Measurements from ENCODE around the gene HOXA10.

Gene HOXA10

GRCh38 chr7:27203964-27204594 lies 30.0 kb upstream of the HOXA10 start:
- no peak for DNase-seq (ENCODE audit: low read depth in 2 of 2)

DNA sequence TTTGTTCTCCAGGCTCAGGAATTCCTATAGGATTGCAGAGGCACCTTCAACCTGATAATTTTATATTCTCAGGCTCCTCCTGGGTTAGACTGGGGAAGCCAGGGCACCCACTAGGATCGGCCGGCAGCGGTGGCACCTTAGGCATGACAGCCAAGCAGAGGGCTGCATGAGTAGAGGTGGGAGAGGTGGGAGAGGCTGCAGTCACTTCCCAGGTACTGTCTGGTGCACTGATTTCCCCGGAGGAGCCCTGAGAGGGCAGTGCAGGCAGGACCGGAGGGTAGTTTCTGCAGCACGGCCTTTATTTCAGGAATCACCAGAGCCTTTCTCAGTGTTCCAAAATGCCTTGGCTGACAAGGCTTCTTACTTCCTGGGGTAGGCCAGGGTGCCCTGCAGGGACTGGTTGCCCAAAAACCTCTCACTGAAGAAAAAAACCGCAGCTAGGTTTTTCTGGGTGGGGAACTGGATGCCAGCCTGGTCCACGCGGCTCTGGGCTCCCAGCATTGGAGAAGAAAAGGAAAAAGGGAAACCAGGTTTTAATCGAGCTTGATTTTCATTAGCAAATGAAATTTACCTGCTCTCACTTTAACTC lies 29.3 kb upstream of the HOXA10 start:
- no peak for DNase-seq (ENCODE audit: low read depth in 2 of 2)

DNA sequence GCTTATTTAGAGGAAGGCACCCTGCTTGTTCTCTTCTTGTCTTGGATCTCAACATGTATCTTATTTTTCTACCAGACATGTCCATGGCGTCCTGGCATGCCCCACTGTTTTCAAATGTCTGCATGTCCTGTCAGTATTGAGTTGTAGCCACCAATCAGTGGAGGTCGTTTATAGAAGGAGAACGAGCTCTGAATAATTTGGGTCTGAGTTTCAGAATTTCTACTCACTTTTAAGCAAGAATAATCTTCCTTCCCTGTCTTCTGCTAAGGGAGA lies 28.7 kb upstream of the HOXA10 start:
- DNase-seq (ENCODE audit: low read depth in 2 of 2) = no peak

- no peak for DNase-seq (ENCODE audit: low read depth in 2 of 2)
These were observed 28.1 kb upstream of the HOXA10 start for GRCh38 chr7:27202018-27202861.

DNA sequence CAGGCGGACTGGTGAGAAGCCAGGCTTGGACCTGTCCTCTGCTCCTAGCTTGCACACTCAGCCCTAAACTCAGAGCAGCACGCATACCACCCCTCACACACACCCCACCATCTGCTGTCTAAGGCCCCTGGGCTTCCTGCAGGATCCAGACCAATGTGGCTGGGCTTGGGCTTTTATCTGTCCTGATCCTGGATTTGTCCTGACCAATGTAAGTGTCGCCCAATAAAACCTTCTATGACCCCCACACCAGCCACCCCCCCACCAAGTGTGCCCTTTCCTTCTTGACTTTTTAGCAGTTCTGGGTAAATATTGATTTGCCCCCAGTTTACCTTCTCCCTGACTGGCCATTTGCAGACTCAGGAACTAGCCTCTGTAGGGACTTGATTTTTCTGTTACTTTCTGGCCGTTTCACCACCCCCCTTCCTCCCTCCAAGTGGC lies 27.5 kb upstream of the HOXA10 start:
- no peak for DNase-seq (ENCODE audit: low read depth in 2 of 2)

- no peak for DNase-seq (ENCODE audit: low read depth in 2 of 2)
These were observed 26.9 kb upstream of the HOXA10 start for GRCh38 chr7:27200761-27201579.

DNA sequence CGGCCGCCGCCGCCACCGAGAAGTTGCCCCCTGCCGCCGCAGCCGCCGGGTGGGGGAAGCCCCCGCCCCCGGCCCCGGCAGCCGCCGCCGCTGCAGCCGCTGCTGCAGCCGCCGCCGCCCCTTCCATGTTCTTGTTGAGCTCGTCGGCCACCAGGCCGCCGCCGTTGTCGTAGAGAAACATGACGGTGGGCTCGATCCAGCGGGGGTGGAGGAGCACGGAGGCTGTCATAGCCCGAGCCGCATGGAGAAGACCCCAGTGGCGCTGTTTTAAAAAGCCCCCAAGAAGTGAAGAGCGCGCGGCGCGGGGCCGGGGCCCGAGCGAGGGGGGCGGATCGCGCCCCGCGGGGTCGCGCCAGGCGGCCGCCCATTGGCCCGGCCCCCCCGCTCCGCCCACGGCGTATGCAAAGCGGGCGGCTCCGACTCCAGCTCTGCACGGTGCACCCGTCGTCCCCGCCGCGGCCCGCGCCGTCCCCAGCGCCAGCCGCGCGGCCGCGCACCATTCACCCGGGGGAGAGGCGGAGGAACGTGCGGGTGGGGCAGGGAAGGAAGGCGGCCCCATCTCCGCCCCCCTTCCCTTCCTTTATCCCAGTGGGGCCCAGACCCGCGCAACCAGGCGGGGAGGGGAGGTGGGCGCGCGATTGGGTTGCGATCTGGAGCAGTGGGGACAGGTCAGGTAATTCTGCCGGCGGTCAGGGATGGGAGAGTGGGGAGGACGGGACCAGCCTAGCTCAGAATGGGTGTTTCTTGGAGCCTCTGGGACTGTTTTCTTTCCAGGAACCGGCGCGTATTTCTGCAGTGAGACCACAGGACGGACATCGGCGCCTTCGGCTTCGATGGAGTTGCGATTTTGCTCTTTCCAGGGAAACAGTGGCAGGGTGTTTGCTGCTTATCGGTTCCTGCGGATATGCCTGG lies 26.0 kb upstream of the HOXA10 start, which contains the start of gene HOXA13:
Gene HOXA13, minus strand, starts transcription at position 243 of the 912 bp plus-strand sequence. Its CDS starts 14 bp downstream, at position 229.
- no peak for DNase-seq (ENCODE audit: low read depth in 2 of 2)

DNA sequence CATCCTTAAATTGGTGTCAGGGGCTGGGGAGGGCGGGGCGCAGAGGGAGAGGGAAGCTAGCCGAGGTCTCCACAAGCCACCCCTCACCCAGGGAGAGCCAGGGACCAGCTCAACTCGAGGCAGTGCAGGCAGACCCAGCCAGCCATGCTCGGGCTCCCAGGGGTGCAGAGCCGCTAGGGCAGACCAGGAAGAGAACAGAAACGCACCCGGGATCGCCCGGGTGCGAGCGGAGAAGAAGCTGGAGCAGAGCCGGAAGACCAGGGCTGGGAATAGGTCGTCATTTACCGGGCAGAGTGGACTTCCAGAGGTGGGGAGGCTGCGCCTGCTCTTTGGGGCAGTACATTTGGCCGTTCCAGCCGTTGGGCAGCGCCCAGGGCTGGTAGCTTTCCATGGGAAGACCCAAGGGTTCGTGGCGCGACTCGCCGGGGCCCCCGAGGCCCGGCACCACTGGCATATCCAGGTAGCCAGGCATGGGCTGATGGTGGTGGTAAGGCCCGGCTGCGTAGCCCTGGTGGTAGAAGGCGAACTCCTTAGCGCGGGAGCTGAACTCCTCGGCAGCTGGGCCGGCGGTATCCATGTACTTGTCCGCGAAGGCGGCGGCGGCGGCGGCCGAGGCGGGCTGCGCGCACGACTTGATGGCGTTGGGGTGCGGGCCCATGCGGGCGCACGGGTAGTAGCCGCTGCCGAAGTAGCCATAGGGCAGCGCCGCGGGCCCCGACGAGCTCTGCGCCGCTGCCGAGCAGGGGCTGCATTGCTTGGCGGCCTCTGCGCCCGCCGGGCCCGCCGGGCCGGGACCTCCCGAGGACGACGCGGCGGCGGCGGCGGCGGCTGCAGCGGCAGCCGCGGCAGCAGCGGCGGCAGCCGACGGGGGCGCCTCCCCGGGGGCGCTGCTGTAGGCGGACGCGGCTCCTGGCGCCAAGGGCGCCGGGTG lies 25.0 kb upstream of the HOXA10 start:
- no peak for DNase-seq (ENCODE audit: low read depth in 2 of 2)

GRCh38 chr7:27198138-27198841 lies 24.2 kb upstream of the HOXA10 start:
- no peak for DNase-seq (ENCODE audit: low read depth in 2 of 2)

DNA sequence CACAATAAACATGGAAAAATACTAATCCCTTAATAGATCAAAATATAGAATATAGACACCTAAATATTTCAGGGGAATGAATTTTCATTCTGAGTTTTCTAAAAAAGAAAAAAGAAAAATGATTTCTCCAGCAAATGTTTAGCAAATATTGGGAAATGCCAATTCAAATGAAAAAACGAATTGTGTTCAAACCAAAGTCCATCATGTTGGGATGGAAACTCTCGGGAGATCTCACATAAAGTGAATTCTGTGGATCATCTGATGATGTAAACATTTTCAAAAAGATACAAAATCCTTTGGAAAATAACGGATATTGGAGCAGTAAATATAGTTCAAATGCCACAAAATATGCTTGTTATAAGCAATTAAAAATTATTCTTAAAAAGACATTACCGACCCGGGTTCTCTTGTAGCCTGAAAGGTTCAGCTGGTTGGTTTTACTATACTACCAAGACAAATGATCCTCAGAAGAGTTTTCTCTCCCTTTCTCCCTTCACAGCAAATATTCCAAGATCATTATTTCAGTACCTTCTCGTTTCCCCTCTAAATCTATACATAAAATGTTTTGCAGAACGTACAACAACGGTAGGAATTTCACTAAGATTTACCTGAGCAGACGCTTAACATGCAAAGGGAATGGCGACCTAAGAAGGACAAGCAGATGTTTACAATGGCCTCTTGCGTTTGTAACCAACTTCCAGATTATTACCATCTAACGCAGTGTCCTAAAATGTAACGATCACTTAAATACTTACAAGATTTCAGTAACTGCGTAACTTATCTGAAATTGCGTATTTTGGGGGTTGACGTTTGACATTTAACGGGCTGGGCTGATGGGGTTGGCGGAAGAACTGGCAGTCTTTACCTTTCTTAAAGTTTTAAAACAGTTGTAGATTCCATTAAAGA lies 23.3 kb upstream of the HOXA10 start:
- no peak for DNase-seq (ENCODE audit: low read depth in 2 of 2)

GRCh38 chr7:27196287-27196767 lies 22.2 kb upstream of the HOXA10 start:
- peak; percentile 61 to 84 for DNase-seq (ENCODE audit: low read depth in 2 of 2)

GRCh38 chr7:27194686-27195379 lies 20.7 kb upstream of the HOXA10 start:
- no peak for DNase-seq (ENCODE audit: low read depth in 2 of 2)

- no peak for DNase-seq (ENCODE audit: low read depth in 2 of 2)
These were observed 19.9 kb upstream of the HOXA10 start for GRCh38 chr7:27194002-27194352.

GRCh38 chr7:27193335-27194001 lies 19.3 kb upstream of the HOXA10 start:
- DNase-seq (ENCODE audit: low read depth in 2 of 2) = no peak

DNA sequence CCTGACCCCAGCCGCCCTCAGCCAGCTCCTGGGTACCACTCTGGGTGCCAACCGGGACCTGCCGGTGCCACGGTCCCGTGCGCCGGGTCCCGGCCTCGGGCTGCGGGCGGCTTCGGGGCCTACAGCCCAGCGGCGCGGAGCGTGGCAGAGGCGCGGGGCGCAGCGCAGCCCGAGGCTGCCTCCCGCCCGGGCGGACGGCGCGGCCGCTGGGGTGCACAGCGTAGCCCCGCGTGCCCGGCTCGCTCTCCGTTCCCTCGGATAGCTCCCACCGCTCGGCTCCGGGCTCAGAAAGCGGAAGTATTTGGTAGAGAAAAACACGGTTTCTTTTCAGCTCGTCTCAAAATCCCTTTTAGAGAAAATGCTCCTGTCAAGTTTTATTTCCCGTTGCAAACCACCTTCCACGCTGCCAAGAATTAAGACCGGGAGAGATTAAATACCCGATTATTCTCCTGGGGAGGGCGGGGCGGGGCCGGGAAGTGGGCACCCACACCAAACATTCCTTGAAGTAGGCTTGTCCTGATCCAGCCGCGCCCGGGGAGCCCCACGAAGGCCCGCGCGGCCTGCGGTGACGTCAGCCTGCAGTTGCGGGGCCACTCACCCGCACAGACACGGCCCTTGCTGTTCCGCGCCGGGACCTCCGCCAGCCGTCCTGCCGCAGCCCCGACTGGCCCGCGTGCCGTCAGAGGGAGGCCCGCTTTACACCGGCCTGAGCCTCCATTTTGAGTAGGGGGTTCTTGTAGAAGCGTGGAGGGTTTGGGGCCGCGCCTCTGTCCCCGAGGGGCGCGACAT lies 18.6 kb upstream of the HOXA10 start:
- DNase-seq (ENCODE audit: low read depth in 2 of 2) = no peak

DNA sequence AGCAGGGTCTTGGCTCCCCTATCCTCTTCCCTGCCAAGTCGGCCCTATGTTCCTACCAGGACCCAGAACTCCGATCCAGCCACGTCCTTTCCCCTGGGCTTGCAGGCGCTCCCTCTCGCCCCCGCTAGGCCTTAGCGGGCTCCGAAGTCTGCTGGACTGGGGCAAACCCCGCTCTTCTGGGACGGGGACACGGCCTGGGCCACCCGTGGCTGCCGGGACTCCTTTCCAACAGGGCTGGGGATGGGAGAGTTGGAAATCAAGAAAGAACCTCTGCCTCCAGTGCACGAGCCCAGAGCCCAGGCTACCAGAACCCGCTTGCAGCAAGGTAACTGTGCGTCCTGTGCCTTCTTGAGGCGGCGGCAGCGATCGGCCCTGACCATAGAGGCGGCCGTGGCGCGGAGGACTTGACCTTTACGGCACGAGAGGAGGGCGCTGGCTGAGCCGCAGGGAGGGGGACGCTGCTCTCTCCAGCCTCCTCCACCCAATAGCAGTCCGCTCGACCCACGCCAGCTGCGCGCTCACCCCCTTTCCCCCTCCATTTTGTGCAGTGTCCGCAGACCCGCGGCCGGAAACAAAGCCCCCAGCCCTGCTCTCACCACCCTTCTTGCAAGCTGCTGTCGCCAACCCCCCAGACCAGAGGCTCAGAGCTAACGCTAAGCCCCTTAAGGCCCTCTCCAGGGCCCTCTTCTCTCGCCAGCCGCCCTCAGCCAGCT lies 17.9 kb upstream of the HOXA10 start:
- DNase-seq (ENCODE audit: low read depth in 2 of 2) = no peak
